ENCODE data around the gene TRMT10C.
"Not testable (repeated sequence)": the region's sequence is repeated elsewhere in the genome, so short reads cannot be mapped to it uniquely, and the experiment has no call there.

Gene TRMT10C

DNA sequence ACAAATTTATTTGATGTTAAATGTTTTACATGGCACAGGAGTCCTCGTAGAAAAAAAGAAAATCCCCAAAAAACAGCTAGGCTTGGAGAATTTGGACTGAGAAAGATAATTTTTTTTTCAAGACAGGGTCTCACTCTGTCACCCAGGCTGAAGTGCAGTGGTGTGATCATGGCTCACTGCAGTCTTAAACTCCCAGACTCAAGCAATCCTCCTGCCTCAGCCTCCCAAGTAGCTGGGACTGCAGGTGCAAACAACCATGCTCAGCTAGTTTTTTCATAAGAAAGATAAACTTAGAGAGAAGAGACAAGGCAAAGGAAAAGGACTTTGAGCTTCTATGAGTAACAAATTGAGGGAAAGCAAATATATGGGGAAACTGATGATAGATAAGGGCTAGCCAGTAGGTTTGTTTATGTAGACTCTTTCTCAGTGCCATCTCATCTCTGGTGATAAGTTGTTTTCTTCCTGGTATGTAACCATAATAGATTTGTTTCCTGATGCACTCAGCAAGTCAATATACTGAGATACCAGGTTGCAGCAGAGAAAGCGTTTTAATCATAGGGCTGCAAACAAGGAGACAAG lies 13.1 kb upstream of the TRMT10C start:
- DNase-seq (ENCODE audit: low read depth in 2 of 2) = no peak

- DNase-seq (ENCODE audit: low read depth in 2 of 2) = no peak
Measured at GRCh38 chr3:101549473-101549872, 12.2 kb upstream of the TRMT10C start.

DNA sequence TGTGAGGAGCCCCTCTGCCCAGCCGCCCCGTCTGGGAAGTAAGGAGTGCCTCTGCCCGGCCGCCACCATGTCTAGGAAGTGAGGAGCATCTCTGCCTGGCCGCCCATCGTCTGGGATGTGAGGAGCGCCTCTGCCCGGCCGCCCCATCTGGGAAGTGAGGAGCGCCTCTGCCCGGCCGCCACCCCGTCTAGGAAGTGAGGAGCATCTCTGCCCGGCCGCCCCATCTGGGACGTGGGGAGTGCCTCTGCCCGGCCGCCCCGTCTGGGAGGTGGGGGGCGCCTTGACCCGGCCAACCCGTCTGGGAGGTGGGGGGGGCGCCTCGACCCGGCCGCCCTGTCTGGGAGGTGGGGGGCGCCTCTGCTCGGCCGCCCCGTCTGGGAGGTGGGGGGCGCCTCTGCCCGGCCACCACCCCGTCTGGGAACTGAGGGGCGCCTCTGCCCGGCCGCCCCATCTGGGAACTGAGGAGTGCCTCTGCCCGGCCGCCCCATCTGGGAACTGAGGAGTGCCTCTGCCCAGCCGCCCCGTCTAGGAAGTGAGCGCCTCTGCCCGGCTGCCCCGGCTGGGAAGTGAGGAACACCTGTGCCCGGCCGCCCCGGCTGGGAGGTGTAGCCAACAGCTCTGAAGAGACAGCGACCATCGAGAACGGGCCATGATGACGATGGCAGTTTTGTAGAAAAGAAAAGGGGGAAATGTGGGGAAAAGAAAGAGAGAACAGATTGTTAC lies 10.1 kb upstream of the TRMT10C start:
- DNase-seq (ENCODE audit: low read depth in 2 of 2) = not testable (repeated sequence)

- not testable (repeated sequence) for DNase-seq (ENCODE audit: low read depth in 2 of 2)
Measured at GRCh38 chr3:101553381-101553780, 8.3 kb upstream of the TRMT10C start.

- no peak for DNase-seq (ENCODE audit: low read depth in 2 of 2)
Measured at GRCh38 chr3:101556064-101556463, 5.6 kb upstream of the TRMT10C start.

DNA sequence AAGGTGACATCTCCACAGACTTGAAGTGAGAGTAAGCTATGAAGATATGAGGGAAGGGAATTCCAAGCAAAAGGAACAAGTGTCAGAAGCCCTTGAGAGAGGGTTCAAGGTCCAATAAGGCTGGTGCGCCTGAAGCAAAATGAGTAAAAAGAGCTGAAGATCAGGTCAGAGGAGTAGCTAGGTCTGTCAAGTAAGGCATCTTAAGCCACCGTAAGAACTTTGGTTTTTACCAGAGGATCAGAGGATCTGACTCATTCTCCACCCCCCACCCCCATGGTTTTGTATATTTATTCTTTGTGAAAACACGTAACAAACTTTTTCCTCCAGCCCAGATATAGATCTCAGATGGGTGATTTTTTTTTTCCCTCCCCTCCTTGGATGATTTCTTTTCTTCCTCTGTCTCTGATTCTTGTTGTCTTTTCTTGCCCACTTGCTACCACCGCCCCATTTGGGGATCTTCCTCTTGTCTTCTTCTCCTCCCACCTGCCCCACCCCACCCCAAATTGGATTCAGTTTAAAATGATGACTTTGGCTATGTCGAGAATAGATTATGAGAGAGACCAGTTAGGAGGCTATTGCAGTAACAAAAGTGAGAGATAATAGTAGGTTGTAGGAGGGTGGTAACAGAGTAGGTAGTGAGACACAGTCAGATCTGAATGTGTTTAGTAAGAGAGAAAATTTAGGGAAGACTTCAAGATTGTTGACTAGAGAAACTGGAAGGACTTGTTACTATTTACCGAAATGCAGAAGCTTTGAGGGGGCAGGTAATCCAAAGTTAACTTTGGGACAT lies 6.1 kb downstream of the TRMT10C start:
- DNase-seq (ENCODE audit: low read depth in 2 of 2) = peak in 1 of 2 donors; percentile 48

- no peak for DNase-seq (ENCODE audit: low read depth in 2 of 2)
Measured at GRCh38 chr3:101571028-101571895, 9.6 kb downstream of the TRMT10C start.

DNA sequence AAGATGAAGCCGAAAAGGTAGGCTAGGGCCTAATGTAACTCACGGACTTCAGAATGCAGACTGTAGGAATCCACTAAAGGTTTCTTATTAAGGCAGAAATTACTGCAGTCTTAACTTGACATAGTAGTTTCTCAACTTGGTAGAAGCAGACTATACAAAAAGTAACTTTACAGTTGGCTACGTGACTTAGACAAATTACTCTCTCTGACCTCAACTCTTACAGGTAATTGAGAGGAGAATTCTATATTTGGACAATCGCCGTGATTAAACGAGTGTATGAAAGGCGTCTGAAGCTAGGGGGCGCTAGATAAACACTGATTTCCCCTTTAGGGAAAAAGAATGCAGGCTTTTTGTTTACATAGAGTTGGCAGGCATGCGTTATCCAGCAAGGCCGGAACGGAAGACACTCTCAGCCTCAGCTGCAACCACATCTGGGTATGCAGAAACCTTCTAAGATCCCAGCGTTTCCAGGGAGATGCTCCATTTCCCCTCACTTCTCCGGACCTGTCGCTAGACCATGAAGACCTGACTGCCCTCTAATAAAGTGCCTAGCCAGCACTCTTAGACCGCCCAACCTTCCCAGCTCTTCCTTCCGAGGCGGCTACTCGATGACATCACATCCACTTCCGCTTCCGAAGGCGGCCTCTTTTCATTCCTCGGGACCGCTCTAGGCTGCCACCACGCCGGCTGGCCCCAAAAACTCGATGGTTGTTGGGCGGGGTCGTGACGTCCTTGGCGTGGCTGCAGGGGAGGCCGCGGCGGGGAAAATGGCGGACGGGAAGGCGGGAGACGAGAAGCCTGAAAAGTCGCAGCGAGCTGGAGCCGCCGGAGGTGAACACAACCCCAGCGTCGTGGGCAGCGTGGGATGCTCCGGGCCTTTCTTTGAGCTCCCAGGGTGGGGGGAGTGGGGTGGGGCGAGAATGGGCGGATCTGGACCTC lies 12.1 kb downstream of the TRMT10C start, which contains the start of gene PCNP:
TSS of gene PCNP (plus strand) at position 732 of the 939 bp plus-strand sequence. CDS start at position 768, 36 bp downstream.
- DNase-seq (ENCODE audit: low read depth in 2 of 2) = peak; percentile 98 to 99

DNA sequence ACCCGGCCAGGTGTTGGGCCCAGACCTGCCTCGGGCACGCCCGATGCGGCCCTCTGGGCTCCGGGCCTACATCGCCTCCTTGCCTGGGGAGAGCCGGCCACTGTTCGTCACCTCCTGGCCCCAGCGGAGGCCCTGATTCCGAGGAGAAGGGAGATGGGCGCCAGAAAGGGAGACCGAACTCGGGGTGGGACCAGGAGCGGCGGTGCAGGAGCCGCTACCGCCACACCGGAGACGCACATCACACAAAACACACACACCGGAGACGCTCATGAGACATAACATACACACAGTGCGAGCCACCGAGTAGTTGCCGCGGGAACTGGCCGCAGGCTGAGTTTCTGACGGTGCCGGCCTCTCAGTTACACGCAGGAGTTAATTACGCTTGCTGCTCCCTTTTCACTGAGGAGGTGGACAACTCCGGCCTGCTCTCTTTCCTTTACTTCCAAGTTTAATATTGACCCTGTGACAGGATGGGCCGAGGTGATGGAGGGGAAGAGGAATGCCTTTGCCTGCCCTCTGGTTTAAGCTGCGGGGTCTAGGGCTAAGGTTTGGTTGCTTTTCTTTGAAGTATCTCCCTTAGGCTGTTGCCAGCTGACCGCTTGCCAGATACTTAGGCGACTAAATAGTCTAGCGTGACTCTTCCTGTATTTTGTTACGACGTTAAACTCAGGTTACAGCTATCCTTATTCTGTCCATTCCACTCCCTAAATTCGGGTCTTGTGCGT lies 12.9 kb downstream of the TRMT10C start:
- DNase-seq (ENCODE audit: low read depth in 2 of 2) = peak in 1 of 2 donors; percentile 27

DNA sequence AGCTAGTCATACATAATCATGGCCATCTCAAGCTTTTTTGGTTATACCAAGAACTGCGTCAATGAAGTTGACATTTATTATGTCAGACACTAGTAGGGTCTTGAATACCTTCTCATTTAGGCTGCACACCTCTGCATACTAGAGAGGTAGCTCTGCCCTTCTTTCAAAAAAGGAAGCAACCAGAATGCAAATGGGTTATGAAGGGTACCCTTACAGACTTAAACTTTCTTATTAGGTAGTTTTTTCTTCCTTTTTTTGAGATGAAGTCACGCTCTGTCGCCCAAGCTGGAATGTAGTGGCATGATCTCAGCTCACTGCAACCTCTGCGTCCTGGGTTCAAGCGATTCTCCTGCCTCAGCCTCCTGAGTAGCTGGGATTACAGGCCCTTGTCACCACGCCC lies 15.6 kb downstream of the TRMT10C start:
- no peak for DNase-seq (ENCODE audit: low read depth in 2 of 2)

GRCh38 chr3:101588616-101589015 lies 26.9 kb downstream of the TRMT10C start:
- no peak for DNase-seq (ENCODE audit: low read depth in 2 of 2)

GRCh38 chr3:101591071-101591470 lies 29.4 kb downstream of the TRMT10C start:
- DNase-seq (ENCODE audit: low read depth in 2 of 2) = no peak

DNA sequence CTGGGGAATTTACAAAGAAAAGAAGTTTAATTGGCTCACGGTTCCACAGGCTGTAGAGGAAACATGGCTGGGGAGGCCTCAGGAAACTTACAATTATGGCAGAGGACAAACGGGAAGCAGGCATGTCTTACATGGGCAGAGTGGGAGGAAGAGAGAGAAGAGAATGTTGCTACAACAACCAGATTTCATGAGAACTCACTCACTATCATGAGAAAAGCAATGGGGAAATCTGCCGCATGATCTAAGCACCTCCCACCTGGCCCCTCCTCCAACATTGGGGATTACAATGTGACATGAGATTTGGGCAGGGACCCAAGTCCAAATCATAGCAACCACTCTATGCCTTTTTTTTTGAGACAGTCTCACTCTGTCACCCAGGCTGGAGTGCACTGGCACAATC lies 41.1 kb downstream of the TRMT10C start:
- DNase-seq (ENCODE audit: low read depth in 2 of 2) = no peak

GRCh38 chr3:101603184-101603583 lies 41.5 kb downstream of the TRMT10C start:
- DNase-seq (ENCODE audit: low read depth in 2 of 2) = no peak

GRCh38 chr3:101605398-101605797 lies 43.7 kb downstream of the TRMT10C start:
- DNase-seq (ENCODE audit: low read depth in 2 of 2) = not testable (repeated sequence)

DNA sequence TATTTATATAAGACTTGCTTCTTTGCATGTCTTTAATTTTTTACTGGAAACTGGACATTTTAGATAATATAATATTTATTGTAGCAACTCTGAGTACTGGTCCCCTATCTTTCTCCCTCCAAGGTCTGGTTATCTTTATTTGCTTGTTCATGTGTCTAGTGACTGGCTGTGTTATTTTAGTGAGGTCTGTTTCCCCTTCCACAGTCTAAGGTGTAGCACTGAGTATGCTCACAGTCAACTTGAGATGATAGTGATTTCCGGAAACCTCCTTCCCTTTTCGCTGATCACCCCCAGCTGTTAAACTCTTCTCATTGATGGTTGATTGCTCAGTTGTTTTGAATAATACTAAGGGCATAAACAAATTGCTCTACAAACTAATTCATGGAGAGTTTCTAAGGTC lies 49.4 kb downstream of the TRMT10C start:
- no peak for DNase-seq (ENCODE audit: low read depth in 2 of 2)

- DNase-seq (ENCODE audit: low read depth in 2 of 2) = not testable (repeated sequence)
Measured at GRCh38 chr3:101613014-101613413, 51.3 kb downstream of the TRMT10C start.

- DNase-seq (ENCODE audit: low read depth in 2 of 2) = no peak
Measured at GRCh38 chr3:101615525-101615924, 53.9 kb downstream of the TRMT10C start.

Data from stimulated activated CD8-positive, alpha-beta memory T cell treated with anti-CD3 and anti-CD28 coated beads, Interleukin-2, amount 100 ng/mL, for 48 hours (primary cell).